ENCODE results near the gene RAP1A.

DNA sequence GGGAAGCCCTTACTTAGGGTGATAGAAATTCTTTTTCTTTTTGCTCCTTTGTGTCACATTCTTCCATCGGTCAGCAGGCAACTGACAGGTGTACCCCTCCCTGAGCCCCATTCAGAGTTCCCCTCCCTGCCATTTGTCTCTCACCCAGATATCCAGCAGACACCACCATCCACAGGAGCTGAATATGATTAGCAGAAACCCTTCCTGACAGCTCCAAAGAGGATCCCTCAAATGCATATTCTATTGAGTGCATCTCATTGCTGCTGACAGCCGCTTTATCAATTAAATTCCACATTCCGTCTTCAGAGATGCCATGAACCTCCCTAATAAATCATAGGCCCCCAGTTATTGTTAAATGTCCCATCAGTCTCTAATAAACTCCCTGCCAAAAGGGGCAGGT, 130.0 kb downstream of the RAP1A start:
- TF ChIP-seq YY1 (IDR thresholded peaks at IDR 0.05; ENCODE audit: low read depth) (no peak), EP300 (IDR thresholded peaks at IDR 0.05; ENCODE audit: borderline replicate concordance) (no peak), FOXM1 (IDR thresholded peaks at IDR 0.05; ENCODE audit: borderline replicate concordance, low read depth) (no peak)
